NOMO-1 (cell line): ENCODE measurements around the gene CFAP57.

Source experiments
- DNase-seq, 2 experiments: peaks; one replicate each; lab custom pipeline; 2025; ENCODE audit not compliant: unreplicated experiment in 2 of 2; lab: John Stamatoyannopoulos, UW

The CFAP57 gene

DNA sequence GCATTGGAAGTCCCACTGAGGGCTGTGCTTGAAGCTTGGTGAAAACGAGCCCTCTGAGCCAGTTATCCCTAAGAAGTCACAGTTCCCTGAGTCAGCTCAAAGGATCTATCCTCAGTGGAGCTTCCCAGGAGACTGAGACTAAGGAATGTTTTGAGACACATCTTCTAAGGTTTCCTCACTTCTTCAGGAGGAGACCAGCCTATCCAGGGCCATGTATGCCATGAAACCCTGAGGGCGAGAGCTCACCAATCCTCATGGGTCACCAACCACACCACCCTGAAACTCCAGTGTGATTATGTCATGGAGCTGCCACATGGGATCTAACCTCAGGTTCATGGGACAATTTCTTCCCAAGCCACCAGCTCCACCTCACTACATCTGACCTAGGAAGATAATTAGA, 121.0 kb downstream of the CFAP57 start:
- no peak for DNase-seq

DNA sequence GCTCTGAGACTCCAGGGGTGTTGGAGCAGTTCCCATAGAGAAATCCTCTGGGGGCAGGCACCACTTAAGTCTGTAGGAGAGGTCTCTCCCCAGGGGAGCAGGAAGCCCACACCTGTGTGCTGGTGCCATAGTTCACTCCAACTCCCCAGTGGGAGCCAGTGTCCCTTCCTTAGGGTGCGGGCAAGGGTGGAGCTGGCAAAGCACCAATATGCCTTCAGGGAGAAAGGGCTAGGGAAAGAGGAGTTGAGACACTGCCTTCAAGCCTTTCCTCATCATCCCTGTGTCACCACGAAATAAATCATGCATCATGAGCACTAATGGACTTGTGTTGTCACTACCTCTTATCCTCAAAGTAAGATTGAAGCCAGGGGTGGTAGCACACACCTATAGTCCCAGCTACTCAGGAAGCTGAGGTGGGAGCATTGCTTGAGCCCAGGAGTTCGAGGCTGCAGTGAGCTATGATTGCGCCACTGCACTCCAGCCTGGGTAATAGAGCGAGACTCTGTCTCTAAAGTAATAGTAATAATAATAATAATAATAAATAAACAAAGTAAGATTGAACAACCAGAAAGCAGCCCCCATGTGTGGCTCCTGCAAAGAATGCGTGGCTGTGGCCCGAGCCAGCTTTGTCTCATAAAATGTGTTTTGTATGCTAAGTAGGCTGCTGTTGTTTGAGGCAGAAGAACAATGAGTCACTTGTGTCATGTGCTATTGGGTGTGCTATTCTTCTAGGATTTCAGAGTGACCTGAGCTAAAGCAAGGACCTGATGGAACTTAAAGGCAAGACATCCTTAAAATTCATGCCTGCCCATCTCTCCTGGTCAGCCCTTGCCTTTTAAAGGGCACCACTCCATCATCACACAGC, 122.0 kb downstream of the CFAP57 start:
- DNase-seq, result no peak

DNA sequence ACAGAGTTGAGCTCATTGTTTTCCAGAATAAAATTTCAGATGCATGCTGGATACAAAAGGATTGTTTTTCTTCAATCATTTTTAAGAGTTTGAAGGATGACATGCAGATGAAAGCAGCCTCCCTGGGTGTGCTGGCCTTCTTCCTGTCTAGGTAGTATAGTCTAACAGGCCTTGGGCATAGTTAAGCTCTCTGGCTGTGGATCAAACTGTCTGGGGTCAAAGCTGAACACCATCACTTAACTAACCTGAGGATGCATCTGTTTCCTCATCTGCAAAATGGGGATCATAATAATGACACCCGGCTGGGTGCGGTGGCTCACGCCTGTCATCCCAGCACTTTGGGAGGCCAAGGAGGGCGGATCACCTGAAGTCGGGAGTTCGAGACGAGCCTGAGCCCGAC, 122.6 kb downstream of the CFAP57 start:
- no peak for DNase-seq

DNA sequence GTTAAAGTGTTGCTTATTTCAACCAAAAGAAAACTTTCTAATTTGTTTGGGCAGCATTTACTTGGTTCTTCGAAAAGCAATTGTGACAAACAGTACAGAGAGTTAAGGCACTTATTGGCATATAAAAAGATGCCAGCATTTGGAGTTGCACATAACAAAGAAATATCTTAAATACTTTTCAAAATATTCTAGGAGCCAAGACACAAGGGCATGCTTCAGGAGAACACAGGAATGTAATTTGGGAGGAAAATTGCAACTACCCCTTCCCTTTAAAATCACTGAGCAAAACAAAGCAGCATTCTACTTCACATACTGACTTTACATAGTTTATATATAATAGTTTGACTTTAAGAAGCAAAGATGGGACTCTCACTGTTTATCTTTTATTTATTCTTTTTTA, 124.1 kb downstream of the CFAP57 start:
- no peak for DNase-seq

DNA sequence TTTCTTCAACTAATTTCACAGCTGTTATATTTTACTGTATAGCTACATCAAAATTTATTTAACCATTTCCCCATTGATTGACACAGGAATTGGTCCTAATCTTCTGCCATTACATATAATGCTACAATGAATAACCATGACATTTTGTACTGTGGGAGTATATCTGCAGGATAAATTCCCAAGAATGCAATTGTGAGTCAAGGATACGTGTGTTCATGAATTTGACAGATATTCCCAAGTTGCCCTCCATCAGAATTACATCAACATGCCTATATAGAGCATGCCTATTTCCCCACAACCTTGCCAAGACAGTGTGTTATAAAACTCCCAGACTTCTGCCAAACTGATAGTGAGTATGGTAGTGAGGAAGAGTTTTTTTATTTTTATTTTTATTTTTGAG, 125.9 kb downstream of the CFAP57 start:
- DNase-seq, result no peak

DNA sequence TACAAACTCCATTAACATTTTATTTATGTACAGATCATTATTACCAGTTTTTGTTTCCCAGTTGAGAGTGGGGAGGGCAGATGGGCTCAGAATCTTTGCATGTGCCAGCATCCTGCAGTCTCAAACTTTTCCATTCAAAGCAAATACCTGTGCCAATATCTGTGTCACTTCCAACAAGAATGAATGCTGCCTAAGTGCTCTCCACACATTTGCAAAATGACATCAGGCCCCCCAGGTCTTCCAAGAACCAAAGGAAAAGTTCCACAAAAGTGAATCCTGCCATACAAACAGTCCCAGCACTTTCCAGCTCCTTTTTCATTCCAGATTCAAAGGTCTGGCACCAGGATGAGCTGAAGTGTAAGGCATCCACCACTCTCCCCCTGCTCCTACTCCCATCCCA, 127.0 kb downstream of the CFAP57 start:
- no peak for DNase-seq

DNA sequence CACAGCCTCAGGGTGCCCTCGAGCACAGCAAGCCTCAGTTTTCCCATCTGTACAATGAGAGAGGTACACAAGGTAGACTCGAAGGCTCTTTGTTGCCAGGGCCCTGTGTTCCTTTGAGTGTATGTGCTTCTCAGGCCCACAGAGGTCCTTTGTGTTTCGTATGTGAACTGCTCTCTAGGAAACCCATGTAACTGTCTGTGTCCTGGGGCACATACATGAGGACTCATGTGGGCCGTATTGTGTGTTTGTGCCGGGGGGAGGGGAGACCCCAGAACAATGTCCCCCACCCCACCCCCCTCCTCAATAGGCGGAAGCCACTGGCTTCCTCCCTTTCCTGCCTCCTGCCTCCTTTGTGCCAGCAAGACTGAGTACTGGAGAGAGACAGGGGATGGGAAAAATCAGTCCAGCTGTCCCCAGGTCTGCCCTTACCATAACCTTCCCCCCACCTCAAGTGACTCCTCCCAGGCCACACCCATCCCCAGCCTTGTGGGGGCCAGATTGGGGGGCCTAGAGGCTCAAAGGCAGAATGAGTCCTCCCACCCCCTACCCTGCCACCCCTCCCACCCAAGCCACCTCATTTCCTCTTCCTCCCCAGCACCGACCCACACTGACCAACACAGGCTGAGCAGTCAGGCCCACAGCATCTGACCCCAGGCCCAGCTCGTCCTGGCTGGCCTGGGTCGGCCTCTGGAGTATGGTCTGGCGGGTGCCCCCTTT, 128.4 kb downstream of the CFAP57 start, which contains the start of gene TIE1:
Gene TIE1 (plus strand): TSS at position 605 of the 717 bp plus-strand sequence. CDS start 90 bp downstream, at position 695.
- no peak for DNase-seq

DNA sequence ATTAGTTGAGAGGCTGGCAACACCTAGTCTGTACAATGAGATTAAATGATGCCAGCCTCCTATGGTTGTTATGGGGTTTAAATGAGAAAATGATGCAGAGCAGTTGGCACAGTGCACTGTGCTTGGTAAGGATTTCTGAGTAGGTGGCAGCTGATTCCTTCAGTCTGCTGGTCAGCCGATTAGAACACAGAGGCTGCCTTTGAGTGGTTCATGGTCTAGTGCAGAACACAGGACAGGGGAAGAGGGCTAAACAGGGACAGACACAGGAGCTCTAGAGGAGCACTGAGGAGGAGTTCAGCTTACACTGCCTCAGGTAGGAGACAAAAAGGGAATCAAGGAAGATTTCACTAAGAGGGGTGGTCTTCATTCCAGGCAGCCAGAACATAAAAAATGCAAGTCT, 130.1 kb downstream of the CFAP57 start:
- no peak for DNase-seq

DNA sequence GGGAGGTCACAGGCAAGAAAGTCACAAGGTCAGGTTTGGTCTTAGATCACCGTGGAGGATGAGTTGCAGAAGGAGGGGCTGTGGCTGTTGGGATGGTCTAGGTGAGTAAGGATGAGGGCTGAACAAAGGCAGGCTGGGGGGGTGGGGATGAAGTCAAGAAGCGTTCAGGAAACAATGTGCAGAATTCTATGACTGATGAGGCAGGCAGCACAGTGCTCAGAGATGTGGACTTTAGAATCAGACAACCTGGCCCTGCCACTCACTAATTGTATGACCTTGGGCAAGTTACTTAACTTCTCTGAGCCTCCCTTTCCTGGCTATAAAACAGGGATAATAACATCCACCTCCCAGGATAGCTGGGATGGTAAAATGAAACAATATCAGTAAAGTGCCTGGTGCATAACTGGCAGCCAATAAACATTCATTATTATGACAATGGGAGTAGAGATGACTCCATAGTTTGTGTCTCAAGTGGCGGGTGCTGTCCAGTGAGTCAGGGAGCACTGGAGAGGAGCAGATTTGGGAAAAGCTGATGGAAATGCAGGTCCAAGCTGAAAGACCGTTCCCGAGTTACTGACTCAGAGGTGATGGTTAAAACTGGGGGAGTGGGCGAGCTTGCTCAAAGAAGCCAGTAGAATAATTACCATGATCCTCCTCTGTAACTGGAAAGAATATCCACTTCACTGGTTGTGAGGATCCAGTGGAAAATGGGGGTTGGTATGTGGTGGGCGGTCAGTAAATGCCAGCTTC, 130.8 kb downstream of the CFAP57 start:
- DNase-seq, result no peak

DNA sequence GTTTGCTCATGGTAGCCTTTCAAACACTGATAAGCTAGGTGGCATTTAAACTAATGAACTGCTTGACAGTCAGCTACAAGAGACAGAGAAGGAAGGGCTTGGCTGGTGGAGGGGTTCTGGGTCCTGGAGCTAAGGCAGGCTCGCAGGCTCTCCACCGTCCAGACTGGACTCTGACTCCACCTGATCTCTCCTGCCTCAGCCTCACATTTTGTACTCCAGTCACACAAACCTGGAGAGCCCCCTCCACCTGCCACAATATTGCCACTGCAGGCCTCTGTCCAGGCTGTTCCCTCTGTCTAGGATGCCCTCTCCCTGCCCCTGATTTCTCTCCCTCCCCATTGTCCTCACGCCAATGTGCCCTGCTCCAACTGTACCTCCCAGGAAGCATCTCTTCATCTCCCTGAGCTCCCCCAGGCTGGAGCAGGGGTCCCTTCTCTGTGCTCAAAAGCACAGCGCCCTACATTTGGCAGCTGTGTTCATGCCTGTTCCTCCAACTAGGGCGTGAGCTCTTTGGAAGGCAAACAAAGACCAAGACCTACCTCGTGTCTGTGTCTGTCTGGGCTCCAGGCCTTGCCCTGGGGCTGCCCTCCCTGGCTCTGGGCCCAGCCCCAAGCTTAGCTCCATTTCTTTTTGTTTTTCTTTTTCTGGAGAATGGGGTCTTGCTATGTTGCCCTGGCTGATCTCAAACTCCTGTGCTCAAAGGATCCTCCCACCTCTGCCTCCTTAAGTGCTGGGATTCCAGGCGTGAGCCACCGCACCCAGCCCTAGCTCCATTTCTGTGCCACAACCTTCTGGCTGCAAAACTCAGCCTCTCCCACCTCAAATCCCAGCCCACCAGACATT, 131.6 kb downstream of the CFAP57 start:
- DNase-seq, result no peak
